GM20431 (cell line): ENCODE data around the gene NUDT17.

Experiments used
- in situ Hi-C: fragments of 300-500 bp; cut with MseI, MboI; formaldehyde crosslinking; loops from one replicate; pipeline ENCODE4 v1.15.0; 2020; ENCODE audit warnings: low sequenced_read_pairs; ENCODE audit not compliant: unreplicated experiment

Gene NUDT17

DNA sequence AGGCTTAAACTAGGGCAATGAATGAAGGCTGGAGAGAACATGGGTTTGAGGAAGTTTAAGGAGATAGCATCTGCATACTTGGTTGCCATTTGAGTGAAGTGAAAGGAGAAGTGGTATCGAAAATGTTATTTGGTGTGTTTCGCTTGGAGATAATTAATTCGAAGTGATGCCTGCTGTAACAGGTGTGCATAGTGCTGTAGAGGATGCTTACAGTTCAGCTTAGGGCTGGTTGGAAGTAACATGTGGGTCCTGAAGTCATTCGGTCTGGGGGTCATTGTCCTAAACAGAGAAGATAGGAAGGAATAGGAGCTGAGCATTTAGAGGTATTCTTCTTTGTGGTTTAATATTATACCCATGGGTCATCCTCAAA, 301 bp upstream of the NUDT17 start:
- in situ Hi-C loops, result no loop called here

DNA sequence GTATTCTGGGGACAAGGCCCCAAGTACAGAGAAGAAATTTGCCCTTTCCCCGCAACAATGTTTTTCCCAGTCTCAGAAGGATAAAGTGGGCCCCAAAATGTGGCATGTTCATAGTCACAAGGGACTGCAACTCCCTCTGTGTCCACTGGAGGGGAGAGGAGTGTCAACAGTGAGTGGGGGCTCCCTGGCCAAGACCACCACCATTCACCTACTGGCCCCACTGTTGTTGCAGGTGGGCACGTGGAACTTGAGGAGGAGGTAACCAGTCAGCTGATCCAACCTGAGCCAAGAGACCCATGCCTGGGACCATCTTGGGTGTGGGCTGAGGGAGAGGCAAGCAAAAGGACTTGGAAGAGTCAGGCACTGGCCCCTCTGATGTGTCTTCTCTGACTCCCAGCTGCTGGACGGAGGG, 777 bp downstream of the NUDT17 start:
- in situ Hi-C loops, result no loop called here

DNA sequence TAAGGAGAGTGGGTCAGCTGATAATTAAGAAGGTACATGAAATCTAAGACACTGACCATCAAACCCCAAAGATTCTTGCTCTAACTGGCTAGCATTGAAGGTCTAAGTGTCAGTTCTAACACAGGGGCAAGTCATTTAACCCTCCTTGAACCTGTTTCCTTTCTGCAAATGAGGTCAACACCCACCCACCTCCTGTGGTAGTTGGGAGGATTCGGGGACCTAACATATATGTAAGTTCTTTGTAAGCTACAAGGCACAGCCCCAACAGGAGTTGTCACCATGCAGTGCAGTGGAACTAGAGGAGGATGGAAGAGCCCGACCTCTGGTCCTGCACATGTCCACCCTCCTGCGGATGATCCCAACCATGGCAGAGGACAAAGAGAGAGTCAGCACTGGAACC, 2.4 kb downstream of the NUDT17 start:
- in situ Hi-C loops, result no loop called here

DNA sequence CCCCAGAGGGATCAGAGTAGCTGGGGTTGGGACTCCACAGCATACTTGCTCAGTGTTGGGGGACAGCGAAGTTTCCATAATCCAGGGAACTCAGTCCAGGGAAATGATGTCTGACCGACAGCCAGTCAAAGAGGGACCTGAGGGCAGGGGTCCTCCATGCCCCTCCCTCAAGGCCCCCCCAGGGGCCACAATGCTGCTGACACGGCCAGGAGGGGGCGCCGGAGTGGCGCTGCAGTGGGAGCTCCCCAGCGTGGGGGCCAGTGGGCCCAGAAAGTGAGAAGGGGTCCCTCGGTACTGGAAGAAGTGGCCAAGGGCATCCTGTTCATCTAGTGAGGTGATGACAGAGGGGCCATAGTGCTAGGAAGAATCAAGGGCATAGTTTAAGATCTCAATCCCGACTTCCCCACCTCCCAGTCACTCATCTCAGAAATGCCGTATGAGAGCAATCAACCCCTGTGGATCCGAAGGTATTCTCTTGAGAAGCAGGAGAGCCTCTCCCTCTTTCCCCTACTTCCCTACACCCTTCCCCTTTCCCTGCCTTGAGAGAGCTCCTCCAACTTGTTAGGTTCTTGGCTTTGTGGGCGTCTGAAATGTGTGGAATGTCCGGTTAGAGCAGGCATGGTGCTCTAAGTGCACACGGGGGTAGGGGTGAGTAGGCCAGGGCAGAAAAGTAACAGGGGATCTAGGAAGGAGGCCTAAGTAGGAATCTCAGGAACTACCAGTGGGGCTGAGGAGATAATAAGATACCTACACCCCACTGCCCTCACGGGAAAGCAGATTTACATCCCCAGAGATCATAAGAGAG, 4.1 kb downstream of the NUDT17 start:
- in situ Hi-C loops, result loop anchor here (10.0 kb wide), 1 partner anchor 165 kb away; no protein-coding TSS in a partner anchor

DNA sequence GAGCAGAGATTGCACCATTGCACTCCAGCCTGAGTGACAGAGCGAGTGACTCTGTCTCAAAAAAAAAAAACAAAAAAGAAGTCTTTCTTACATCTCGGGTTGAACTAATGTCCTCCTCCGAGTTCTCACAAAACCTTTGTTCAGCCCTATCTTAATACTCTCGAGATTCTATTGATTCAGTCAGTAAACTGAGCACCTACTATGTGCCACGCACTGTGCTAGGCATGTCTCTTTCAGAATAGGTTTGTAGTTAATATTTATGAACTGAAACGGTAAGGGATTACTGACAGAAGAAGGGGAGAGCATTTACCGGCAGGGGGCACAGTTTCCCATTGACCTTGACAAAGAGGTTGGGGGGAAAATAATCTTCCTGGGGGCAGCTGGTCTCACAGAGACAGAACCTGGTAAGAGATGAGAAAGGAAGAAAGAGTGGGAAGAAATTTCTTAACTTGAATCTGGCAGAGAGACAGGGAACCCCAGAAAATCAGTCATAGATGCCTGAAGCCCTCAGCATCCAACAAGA, 10.1 kb downstream of the NUDT17 start:
- in situ Hi-C loops, result loop anchor here (10.0 kb wide), 1 partner anchor 159 kb away; no protein-coding TSS in a partner anchor

DNA sequence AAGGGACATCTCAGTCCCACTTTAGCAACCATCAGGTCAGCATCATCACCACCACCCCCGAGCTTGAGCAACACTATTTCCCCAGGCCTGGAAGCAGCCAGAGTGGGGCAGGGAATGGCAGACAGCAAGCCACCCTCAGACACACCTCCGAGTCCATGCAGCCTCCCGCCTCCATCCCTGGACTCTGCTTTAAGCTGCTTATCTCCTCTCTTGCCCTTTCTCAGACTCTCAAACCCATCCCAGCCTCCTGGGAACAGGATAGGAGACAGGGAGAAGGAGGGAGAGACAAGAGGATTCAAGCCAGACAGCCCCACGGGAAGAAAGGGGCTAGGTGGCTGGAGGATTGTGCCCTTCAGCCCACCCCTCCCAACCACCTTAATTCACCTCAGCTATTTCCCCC, 11.7 kb downstream of the NUDT17 start:
- in situ Hi-C loops, result loop anchor here (10.0 kb wide), 1 partner anchor 158 kb away; no protein-coding TSS in a partner anchor

DNA sequence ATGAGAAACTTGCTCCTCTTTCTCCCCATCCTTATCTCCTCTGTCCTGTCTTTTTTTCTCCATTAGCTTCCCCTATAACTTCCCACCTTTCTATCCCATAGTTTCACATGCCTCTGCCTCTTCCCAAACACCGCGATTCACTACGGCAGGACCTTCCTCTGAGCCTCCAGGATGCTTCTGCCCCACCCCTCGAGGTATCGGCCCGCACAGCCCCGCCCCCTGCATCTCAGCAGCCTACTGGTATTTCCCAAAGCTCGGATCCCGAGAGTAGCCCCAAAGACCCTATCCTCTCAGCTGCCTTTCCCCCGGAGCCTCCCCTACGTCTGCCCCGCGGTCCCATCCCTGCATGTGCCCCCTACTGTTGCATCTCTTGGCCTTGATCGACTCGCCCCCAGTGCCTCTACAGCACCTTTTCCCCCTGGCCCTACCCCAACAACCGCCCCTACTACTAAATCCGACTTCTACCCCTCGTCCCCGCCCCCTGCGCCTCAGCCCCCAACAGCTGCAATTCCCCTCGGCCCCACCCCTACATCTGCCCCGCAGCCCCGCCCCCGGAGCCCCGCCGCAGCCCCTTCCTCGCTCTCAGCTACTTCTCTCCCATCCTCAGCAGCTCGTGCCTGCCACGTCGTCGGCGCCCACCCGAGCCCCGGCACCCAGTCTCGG, 12.9 kb downstream of the NUDT17 start:
- in situ Hi-C loops, result loop anchor here (10.0 kb wide), 1 partner anchor 156 kb away; no protein-coding TSS in a partner anchor

DNA sequence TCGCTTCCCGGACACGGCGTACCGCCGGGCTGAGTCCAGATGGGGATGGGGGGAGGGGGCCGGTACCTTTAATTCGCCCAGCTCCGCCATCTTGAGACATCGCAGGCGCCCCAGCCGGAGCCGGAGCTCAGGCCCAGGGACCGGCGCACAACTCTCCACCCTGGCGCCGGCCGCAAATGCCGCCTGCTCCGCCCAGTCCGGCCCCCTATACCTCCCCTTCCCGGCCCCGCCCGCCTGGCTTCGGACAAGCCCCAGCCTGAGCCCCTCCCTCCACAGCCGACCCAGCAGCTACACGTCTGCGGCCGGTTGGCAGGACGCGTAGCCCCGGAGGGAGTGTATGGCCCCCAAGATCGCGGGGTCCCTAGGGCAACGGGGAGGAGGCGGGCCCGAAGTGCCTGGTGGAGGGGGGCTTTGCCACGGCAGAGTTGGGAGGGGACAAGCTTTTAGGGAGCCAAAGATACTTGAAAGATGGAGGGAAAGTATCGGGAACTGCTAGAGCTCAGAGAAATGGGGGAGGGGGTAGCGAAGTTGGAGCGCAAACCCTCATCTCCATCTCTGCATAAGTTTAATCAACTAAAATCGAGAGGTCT, 13.6 kb downstream of the NUDT17 start, which contains the start of gene PIAS3:
Gene PIAS3, minus strand, starts transcription at position 181 of the 590 bp plus-strand sequence. Its CDS starts 91 bp downstream, at position 90.
- in situ Hi-C loops, result loop anchor here (10.0 kb wide), 1 partner anchor 156 kb away; no protein-coding TSS in a partner anchor

DNA sequence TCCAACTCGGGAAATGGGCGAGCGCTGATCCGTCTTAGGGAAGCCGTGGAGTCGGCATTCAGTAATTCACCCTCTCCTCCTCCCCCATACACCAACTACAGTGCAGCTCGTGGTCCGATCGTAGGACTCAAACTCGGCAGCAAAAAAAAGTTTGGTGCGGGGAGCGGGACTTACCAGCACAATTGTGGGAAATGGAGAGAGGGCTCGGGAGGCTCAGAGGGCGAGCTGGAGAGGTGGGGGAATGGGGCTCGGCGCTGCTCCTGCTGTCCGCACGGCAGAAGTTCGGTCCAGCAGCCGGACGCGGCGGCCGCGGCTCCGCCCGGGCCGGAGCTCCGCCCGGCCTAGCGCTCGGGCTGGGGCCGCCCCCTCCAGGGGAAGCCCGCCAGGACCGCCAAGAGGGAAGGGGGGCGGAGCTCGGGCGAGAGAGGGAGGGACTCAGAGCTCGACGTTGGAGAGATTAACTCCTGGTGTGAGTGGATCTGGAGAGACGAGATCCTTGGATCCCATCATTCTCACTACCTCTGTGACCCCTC, 14.1 kb downstream of the NUDT17 start:
- in situ Hi-C loops, result loop anchor here (10.0 kb wide), 1 partner anchor 155 kb away; no protein-coding TSS in a partner anchor

DNA sequence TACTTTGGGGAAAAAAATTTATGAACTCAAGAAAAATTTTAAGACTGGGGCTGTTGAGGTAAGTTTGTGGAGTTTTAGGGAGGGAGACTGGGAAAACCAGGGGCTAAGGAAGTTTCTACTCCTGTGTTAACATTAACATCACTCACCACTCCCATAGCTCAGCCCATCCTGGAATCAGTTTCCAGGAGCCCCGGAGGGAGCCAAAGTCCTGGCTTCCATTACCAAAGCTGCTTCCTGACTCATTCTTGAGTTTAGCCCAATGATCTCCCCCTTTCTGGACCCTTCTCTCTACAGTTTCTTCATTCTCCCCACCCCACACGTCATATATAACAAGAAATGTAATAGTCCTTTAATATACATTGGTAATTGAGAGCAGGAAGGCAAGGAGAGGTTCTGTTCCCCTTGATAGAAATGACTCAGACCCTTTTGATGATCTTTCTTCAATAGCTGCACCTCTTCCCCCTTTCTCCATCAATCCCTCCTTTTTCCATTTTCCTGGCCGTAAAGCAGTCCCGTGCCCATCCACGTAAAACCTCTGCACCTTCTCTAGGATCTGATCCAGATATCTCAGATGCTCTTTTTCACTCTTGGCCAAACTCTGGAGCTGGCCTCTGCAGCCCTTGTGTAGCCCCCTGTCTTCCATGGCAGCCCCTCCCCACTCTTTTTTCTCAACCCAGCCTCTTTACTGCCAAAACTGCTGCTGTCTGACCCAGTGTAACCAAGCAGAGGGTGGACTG, 18.0 kb downstream of the NUDT17 start:
- in situ Hi-C loops, result no loop called here

DNA sequence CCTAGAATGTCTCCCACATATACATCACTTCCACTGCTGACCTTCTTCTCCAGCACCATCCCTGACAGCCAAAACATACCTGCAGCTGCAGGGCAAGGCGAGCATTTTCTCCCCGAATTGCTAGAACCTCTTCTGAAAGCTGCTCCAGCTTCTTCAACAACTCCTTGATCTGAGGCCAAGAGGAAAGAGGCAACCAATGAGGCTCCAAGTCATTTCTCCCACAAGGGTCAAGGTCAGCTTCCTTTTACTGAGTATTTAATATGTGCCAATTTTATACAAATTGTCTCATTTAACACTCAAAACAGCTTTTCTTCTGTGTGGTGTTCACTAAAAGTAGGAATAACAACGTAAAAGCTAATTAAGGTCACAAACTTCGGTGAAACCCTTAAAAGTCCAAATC, 22.8 kb downstream of the NUDT17 start:
- in situ Hi-C loops, result no loop called here

DNA sequence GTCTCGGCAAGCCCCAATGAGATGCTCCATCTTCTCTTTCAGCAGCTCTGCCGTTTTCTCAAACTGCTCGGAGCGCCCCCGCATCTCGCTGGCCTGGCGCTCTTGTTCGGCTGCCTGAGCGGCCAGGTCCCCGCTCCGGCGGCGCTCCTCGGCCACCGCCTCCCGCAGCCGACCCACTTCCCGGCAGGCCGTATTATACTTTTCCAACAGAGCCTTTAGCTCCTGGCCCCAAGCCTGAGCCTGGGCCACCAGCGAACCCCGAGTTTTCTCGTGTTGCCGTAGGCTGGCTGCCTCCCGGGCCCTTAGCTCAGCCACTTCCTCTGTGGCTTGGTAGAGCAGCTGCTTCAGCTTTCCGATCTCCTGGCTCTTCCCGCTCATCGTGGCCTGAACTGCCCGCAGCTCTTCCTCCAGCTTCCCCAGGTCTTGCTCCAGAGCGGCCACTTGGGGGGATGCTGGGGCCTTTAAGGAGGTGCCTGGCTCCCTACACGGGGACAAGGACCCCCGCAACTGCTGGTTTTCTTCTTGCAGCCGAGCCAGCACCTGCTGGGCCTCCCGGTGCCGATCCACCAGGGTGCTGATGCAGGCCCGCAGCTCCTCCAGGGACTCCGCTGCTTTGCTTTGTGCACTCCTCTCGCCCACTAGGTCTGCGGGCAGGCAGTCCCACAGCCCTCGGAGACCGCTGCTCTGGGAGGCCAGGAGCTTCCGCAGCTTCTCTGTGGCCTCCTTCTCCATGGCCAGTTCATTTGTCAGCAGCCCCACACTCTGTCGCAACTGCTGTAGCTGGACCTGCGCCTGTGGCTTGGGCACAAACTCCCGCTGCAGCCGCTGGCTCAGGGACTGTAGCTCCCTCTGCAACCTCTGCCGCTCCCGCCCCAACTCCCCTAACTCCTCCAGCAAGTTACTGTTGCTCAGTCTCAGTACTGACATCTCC, 26.8 kb downstream of the NUDT17 start:
- in situ Hi-C loops, result no loop called here

DNA sequence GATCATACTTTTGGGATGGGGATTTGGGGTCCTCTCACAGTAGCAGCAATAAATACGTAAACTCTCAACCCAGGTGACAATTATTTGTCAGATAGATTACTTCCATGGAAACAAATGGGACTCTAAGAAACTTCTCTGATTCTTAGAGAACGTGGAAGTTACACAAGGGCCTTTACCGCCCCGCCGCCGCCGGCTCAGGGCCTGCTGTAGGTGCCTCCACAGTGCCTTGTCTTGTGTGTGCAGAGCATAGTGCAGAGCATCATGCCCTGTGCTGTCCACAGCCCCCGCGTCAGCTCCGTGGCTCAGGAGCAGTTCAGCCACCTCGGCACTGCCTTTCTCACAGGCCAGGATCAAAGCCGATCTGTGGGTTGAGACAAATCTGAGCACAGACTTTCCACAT, 29.2 kb downstream of the NUDT17 start:
- in situ Hi-C loops, result no loop called here

DNA sequence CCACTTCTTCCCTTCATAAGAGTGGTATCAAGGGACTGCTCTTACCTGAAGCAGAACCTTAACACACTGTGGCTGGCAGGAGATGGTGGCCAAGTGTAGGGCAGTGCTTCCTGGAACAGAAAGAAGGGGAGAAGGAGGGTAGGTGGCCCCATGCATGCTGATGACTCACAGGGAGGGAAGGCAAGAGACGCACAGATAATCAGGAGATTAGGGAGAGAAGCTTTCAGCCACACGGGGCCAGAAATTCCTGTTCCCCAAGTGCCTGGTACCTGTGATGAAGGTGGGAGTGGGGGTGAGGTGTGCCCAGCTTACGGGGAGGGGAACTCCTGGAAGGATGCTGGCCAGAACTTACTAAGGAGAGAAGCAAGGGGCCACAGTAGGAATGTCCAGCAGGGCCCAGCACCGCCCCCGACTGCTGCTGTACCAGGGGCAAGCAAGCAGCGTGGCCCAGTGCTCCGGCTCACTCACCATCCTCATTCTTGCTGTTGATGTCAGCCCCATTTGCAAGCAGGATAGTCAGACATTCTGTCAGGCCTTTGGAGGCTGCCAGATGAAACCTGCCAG, 32.6 kb downstream of the NUDT17 start:
- in situ Hi-C loops, result no loop called here

DNA sequence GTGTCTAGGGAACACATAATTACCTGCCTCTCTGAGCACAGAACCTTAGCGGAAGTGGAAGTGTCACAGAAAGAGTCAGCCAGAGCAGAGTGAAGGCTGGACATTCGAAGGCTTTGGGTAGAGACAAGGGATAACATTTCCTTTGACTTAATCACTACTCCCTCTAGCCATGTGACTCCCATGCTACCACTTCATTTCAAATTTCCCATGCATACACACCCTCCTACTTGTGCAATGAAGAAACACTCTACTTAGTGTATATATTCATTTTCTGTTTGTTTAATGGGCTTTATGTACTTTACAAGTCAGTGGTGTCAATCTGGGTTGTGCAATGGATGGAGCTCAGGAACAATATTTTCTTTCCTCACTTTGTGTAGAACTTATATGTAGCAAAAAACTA, 33.3 kb downstream of the NUDT17 start:
- in situ Hi-C loops, result no loop called here

DNA sequence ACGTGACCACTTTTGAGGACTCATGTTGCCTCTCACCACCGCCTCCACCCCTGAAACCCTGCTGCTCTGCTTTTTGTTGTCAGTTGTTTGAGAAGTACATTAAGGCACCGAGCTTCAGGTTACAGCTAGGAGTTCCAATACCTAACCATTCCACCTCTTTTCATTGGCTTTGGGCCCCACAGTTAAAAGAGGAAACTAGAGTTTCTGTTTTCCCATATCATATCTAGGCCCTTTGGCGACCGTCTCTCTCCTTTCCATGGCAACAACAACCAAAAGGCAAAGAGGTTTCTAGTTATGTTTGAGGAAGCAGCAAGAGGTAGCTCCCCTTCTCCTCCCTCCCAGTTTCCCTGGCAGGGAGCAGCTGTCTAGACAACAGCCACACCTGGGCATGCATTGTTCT, 34.3 kb downstream of the NUDT17 start:
- in situ Hi-C loops, result no loop called here

DNA sequence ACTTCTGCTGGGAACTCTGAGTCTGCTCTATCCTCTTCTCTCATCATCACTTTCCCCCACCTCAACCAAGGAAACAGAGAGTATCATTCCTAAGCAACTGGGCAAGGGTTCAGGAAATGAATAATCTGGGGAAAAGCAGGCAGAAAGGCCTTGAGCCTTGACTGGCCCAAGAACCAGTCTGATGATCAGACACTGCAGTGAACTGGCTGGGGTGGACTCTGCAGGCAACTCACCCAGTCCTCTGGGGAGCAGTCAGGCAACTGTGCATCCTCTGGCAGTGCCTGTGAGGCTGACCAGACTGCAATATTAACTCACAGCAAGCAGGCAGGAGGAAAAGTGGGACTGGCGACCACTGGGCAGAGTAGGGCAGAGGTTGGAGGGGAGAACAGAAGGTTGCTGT, 39.2 kb downstream of the NUDT17 start:
- in situ Hi-C loops, result no loop called here

DNA sequence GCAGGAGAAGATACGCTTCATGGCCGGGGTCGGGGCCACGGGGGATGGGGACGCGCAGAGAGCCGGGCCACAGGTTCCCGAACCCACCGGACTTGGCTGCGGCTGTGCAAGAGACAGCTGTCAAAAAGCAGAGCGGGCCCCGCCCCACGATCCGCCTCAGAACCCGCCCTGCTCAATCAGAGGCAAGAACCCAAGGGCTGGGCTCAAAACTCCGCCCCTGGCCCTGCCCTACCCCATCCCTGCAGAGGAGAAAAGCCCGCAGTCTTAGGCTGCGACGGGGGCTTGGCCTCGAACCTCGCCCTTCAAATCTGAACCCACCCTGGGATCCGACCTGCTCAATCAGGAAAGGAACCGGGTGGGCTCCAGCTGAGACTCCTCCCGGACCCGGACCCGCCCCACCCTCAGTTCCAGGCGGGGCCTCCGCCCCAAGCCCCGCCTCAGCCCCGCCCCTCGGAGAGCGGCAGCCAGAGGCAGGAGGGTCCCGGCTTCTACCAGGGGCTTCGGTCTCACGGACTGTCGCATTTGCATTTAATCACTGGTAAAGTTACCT, 40.4 kb downstream of the NUDT17 start, which contains the start of gene ANKRD35:
Gene ANKRD35, minus strand, starts transcription at position 129 of the 550 bp plus-strand sequence. Its CDS starts 108 bp downstream, at position 21.
- in situ Hi-C loops, result no loop called here
